OCI-LY7 (cell line): ENCODE data around the gene COPS7B. TPM values are rescaled to one million over a fixed set of nuclear protein-coding genes. Genes with fewer than 3 reads are reported as not detected.

ENCODE experiments used
- BruUV-seq: library from RNA; stranded (reverse); fragments of 400-500 nt; replicated peaks from 2 replicates; lab custom pipeline; 2021; lab: Mats Ljungman, UMichigan
- CTCF ChIA-PET: fragments of 300-600 bp; sonication (Branson Sonifier 250); formaldehyde crosslinking; loops from one replicate; lab custom pipeline; 2022; ENCODE audit warnings: antibody characterized with exemption; ENCODE audit not compliant: unreplicated experiment; lab: Charles Lee
- POLR2A ChIA-PET: fragments of 300-600 bp; sonication (Branson Sonifier 250); formaldehyde crosslinking; loops from one replicate; lab custom pipeline; 2022; ENCODE audit warnings: antibody characterized with exemption; lab: Charles Lee
- DNase-seq: peaks from one replicate; pipeline ENCODE4 v3.0.0-alpha.2; 2015; ENCODE audit warnings: low spot score
- H2AFZ ChIP-seq: fragments of 200-600 bp; sonication (generic), shearing (Covaris generic); 2 replicates; pipeline ENCODE4 v1.6.1; 2014; ENCODE audit warnings: mild to moderate bottlenecking, antibody characterized with exemption, low read length, moderate library complexity
- H3K27ac ChIP-seq: fragments of 200-600 bp; sonication (generic); 2 replicates; pipeline ENCODE4 v1.5.1; 2014; ENCODE audit warnings: mixed run types, low read depth, mild to moderate bottlenecking, moderate library complexity, low read length, inconsistent platforms; ENCODE audit not compliant: poor library complexity, severe bottlenecking
- H3K36me3 ChIP-seq: fragments of 200-600 bp; sonication (generic); 2 replicates; pipeline ENCODE4 v1.6.1; 2014; ENCODE audit warnings: mild to moderate bottlenecking, antibody characterized with exemption, low read length, moderate library complexity, mixed read lengths; ENCODE audit not compliant: insufficient read depth
- H3K4me1 ChIP-seq: fragments of 200-600 bp; sonication (generic); 2 replicates; pipeline ENCODE4 v1.5.1; 2014; ENCODE audit warnings: mild to moderate bottlenecking, low read length; ENCODE audit not compliant: insufficient read depth, poor library complexity, severe bottlenecking
- H3K4me2 ChIP-seq: fragments of 200-600 bp; sonication (generic); 2 replicates; pipeline ENCODE4 v1.6.1; 2014; ENCODE audit warnings: mild to moderate bottlenecking, low read length
- H3K4me3 ChIP-seq: fragments of 200-600 bp; sonication (generic); 2 replicates; pipeline ENCODE4 v1.5.1; 2014; ENCODE audit warnings: mild to moderate bottlenecking, low read depth, low read length; ENCODE audit not compliant: poor library complexity, severe bottlenecking
- H3K79me2 ChIP-seq: fragments of 200-600 bp; sonication (generic); 2 replicates; pipeline ENCODE4 v1.6.1; 2016; ENCODE audit warnings: low read depth, mild to moderate bottlenecking, low read length, moderate library complexity, mixed read lengths; ENCODE audit not compliant: insufficient read depth
- H3K9me2 ChIP-seq: fragments of 200-600 bp; sonication (generic); 2 replicates; pipeline ENCODE4 v1.6.1; 2016; ENCODE audit warnings: mild to moderate bottlenecking, low read length, mixed read lengths; ENCODE audit not compliant: insufficient read depth
- H3K9me3 ChIP-seq: fragments of 200-600 bp; sonication (generic); 2 replicates; pipeline ENCODE4 v1.6.1; 2014; ENCODE audit warnings: mild to moderate bottlenecking, mixed run types, low read length, mixed read lengths
- H4K20me1 ChIP-seq: fragments of 200-600 bp; sonication (generic); 2 replicates; pipeline ENCODE4 v1.6.1; 2014; ENCODE audit warnings: mild to moderate bottlenecking, antibody characterized with exemption, low read length, moderate library complexity, mixed read lengths; ENCODE audit not compliant: insufficient read depth
- EZH2phosphoT487 ChIP-seq: fragments of 200-600 bp; sonication (generic); IDR thresholded peaks from 2 replicates; pipeline ENCODE4 v1.6.1; 2018; ENCODE audit warnings: low read depth, borderline replicate concordance, mild to moderate bottlenecking, mixed run types, antibody characterized with exemption, low read length, moderate library complexity, mixed read lengths
- intact Hi-C: fragments of 100-400 bp; cut with micrococcal nuclease; formaldehyde crosslinking; loops from one replicate; pipeline ENCODE4 v1.10.0; 2022; ENCODE audit not compliant: unreplicated experiment
- total RNA-seq, 2 experiments: library from RNA; depleted of rRNA in 1 of 2; stranded (reverse); fragments of >200 nt in 1 of 2; shearing (Covaris generic) in 1 of 2; gene quantifications; 2 replicates each; pipeline ENCODE4 v1.2.3, GENCODE V29; 2014 to 2022
- TF ChIP-seq, protein P1 (sequence below): fragments of 200-600 bp; sonication (generic); conservative IDR thresholded peaks from 2 replicates; pipeline ENCODE4 v1.5.1; 2014; ENCODE audit warnings: mild to moderate bottlenecking, antibody characterized with exemption, low read length, moderate library complexity, mixed read lengths

COPS7B gene
- total RNA-seq, 2 experiments from 2014 or later, result 50.6 to 76.6 TPM

DNA sequence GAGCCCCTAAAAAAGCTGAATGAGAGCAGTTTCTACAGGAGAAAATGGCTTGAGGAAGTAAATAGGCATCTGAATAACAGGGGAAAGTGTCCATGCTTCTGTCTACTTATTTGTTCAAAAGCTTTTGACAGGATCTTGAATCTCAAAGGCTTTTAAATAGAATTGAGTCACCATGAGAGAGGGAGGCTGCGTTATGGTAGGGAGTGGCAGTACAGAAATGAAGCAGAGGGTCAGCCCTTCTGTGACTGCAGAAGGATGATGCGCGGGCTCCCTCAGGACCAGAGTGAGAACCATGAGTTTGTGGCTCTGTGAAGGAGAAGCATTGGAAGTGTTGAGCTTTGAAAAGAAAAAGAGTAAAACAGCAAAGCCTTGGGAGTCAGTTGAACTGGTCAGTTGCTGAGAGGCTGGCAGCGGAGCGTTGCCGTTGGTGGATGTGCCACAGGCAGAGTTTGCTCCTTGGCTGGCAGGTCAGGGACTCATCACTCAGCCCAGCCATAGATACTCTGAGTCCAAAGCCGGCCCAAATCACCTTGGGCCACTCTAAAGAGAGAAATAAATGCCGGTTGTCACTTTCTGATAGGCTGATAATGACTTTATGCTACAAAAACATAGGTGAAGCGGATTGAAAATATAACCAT lies 17.4 kb downstream of the COPS7B start:
- Histone ChIP-seq H2AFZ (no peak overlapping the region), H3K9me2 (no peaks in the 10 kb centered on the region), H3K27ac (no peak overlapping the region), H3K4me3 (no peak overlapping the region), H3K36me3 (peaks cover 96% of the 10 kb centered on the region), H3K4me2 (no peak overlapping the region), H3K9me3 (no peaks in the 10 kb centered on the region), H3K79me2 (no peaks in the 10 kb centered on the region), H4K20me1 (no peaks in the 10 kb centered on the region), H3K4me1 (no peaks in the 10 kb centered on the region)
- no TSS peak for BruUV-seq
- no peak for TF ChIP-seq EZH2phosphoT487
- TF ChIP-seq, protein P1, sequence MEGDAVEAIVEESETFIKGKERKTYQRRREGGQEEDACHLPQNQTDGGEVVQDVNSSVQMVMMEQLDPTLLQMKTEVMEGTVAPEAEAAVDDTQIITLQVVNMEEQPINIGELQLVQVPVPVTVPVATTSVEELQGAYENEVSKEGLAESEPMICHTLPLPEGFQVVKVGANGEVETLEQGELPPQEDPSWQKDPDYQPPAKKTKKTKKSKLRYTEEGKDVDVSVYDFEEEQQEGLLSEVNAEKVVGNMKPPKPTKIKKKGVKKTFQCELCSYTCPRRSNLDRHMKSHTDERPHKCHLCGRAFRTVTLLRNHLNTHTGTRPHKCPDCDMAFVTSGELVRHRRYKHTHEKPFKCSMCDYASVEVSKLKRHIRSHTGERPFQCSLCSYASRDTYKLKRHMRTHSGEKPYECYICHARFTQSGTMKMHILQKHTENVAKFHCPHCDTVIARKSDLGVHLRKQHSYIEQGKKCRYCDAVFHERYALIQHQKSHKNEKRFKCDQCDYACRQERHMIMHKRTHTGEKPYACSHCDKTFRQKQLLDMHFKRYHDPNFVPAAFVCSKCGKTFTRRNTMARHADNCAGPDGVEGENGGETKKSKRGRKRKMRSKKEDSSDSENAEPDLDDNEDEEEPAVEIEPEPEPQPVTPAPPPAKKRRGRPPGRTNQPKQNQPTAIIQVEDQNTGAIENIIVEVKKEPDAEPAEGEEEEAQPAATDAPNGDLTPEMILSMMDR, result no peak
- POLR2A ChIA-PET, result no interaction called here
- DNase-seq, result no peak
- CTCF ChIA-PET, result no interaction called here
- intact Hi-C loops, result no loop called here

DNA sequence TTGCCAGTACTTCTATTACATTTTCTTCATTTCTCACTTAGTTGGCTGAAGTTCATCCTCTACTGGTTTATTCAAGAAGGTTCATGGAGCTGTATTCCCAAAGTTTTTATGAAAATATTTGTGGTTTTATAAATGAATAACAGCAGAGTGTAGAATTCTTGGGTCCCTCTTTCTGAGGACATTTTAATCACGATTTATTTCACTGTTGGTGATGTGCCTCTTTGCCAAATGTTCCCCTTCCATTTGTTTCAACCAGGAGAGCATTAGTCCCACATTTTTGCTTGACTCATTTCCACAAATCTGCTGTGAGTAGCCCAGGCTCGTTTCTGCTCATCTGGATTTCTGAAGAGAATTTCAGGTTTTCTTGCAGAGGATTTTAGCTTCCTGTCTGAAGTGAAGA lies 20.8 kb downstream of the COPS7B start:
- no peaks in the 10 kb centered on the region for H3K9me3 ChIP-seq
- no peak overlapping the region for H3K4me2 ChIP-seq
- POLR2A ChIA-PET, result interaction anchor here (0.9 kb wide), 1 partner anchor 63 kb away, joined by 3 read pairs; no protein-coding TSS in a partner anchor
- BruUV-seq, result no TSS peak
- no peak for DNase-seq
- H4K20me1 ChIP-seq, result no peaks in the 10 kb centered on the region
- H3K27ac ChIP-seq, result no peak overlapping the region
- no peak overlapping the region for H2AFZ ChIP-seq
- H3K9me2 ChIP-seq, result no peaks in the 10 kb centered on the region
- no peak for TF ChIP-seq EZH2phosphoT487
- TF ChIP-seq, protein P1, result no peak
- CTCF ChIA-PET, result interaction anchor here (0.5 to 1.2 kb wide), 2 partner anchors 11 to 122 kb away, joined by 3 to 16 read pairs; no protein-coding TSS in a partner anchor
- intact Hi-C loops, result no loop called here
- H3K4me3 ChIP-seq, result no peak overlapping the region
- H3K79me2 ChIP-seq, result no peaks in the 10 kb centered on the region
- H3K4me1 ChIP-seq, result no peaks in the 10 kb centered on the region
- peaks cover 90% of the 10 kb centered on the region for H3K36me3 ChIP-seq

DNA sequence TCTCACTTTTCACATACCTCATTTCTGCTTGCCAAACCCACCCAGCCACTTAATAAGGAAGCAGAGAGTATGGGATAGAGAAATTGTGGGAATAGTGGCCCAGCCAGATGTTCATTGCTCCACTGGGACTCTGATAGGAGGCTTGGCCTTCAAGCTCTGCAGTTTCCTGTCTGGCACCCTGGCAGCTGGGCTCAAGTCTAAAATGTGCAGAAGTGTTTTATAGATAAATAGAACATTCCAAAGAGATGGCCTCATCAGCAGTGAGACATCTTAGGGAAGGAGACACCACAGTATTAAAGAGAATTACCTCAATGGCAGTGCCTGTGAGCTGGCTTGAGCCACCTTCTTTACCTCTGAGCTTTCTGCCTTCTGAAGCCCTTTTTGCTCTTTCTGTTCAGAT lies 24.7 kb downstream of the COPS7B start:
- H2AFZ ChIP-seq, result no peak overlapping the region
- ChIA-PET CTCF (no interaction called here), POLR2A (interaction anchor here (1.7 kb wide), 1 partner anchor 14 kb away, joined by 5 read pairs; no protein-coding TSS in a partner anchor)
- H3K4me2 ChIP-seq, result no peak overlapping the region
- no peaks in the 10 kb centered on the region for H4K20me1 ChIP-seq
- H3K27ac ChIP-seq, result no peak overlapping the region
- H3K9me2 ChIP-seq, result no peaks in the 10 kb centered on the region
- TF ChIP-seq, protein P1, result no peak
- no peak for TF ChIP-seq EZH2phosphoT487
- no peaks in the 10 kb centered on the region for H3K79me2 ChIP-seq
- no peaks in the 10 kb centered on the region for H3K4me1 ChIP-seq
- intact Hi-C loops, result no loop called here
- H3K9me3 ChIP-seq, result no peaks in the 10 kb centered on the region
- no peak for DNase-seq
- no peak overlapping the region for H3K4me3 ChIP-seq
- no TSS peak for BruUV-seq
- peaks cover 57% of the 10 kb centered on the region for H3K36me3 ChIP-seq
